SH-SY5Y (cell line): ENCODE measurements around the gene LINC00632.

ENCODE experiments used
- GATA2 ChIP-seq: IDR thresholded peaks from 2 replicates; pipeline ENCODE4 v1.6.1; 2011; ENCODE audit warnings: mild to moderate bottlenecking, low read depth, low read length
- GATA3 ChIP-seq: IDR thresholded peaks from 2 replicates; pipeline ENCODE4 v1.6.1; 2011; ENCODE audit warnings: low read depth, mild to moderate bottlenecking, low read length, moderate library complexity

- TF ChIP-seq GATA2 = no peak
- TF ChIP-seq GATA3 = no peak
These were observed 15.2 kb downstream of the LINC00632 start for GRCh38 chrX:140724736-140725135.
